IPS DF 6.9 (cell line): ENCODE data around the gene DYNC1H1.
"Not testable (repeated sequence)": the region's sequence is repeated elsewhere in the genome, so short reads cannot be mapped to it uniquely, and the experiment has no call there.

Experiments
- DNase-seq: peaks from one replicate; pipeline ENCODE4 v3.0.0-alpha.2; 2013; ENCODE audit warnings: low read depth, low spot score
- H3K27ac ChIP-seq: one replicate; pipeline ENCODE4 v1.5.1; 2013; ENCODE audit warnings: low read length, control low read depth
- H3K27me3 ChIP-seq: 2 replicates; pipeline ENCODE4 v1.6.1; 2013; ENCODE audit warnings: mild to moderate bottlenecking, low read length; ENCODE audit not compliant: control insufficient read depth, insufficient read depth
- H3K36me3 ChIP-seq: 2 replicates; pipeline ENCODE4 v1.6.1; 2013; ENCODE audit warnings: low read length; ENCODE audit not compliant: control insufficient read depth, insufficient read depth
- H3K4me1 ChIP-seq: 2 replicates; pipeline ENCODE4 v1.6.1; 2013; ENCODE audit warnings: low read length; ENCODE audit not compliant: control insufficient read depth, insufficient read depth
- H3K4me3 ChIP-seq: 2 replicates; pipeline ENCODE4 v1.5.1; 2013; ENCODE audit warnings: mild to moderate bottlenecking, low read length
- H3K9me3 ChIP-seq: 2 replicates; pipeline ENCODE4 v1.6.1; 2013; ENCODE audit warnings: low read length, inconsistent platforms; ENCODE audit not compliant: control insufficient read depth, insufficient read depth
- WGBS: extraction: QIAGEN DNeasy Blood & Tissue Kit; methylation state at CpG from one replicate; pipeline ENCODE4 v1.1.7; 2013; ENCODE audit warnings: mixed read lengths, missing lambda C conversion rate; ENCODE audit not compliant: insufficient read length, insufficient coverage; 5-methylcytosine and 5-hydroxymethylcytosine counted together

The DYNC1H1 gene

GRCh38 chr14:101963656-101964296, 597 bp upstream of the DYNC1H1 start:
- H3K4me3 ChIP-seq: peak overlapping the region; percentile 7; the same call in 1 of the 2 replicates
- no peaks in the 10 kb centered on the region for H3K4me1 ChIP-seq
- no peaks in the 10 kb centered on the region for H3K9me3 ChIP-seq
- WGBS: no CpG with 5 or more reads among the region's 20 CpGs
- DNase-seq: no peak
- peaks cover 3% of the 10 kb centered on the region; the same call in 1 of the 2 replicates for H3K27me3 ChIP-seq
- no peak overlapping the region for H3K27ac ChIP-seq
- no peaks in the 10 kb centered on the region for H3K36me3 ChIP-seq

DNA sequence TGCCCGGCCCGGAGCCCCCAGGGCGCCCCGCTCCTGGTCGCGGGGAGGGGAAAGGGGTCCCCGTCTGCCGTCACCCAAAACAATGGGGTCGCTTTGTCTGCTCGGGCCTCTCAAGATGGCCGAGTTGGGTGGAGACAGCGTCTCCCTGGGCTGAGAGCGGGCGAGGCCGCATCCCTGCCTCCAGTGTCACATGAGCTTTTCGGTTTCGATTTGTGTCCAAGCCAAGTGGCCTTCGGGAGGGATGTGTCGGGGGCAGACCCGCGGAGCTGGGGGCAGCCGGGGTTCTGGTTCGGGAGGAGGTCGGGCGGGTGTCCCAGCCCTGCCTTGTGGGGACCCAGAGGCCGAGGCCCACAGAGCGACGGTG, 790 bp downstream of the DYNC1H1 start:
- Histone ChIP-seq H3K27me3 (peaks cover 3% of the 10 kb centered on the region; the same call in 1 of the 2 replicates), H3K27ac (no peak overlapping the region), H3K9me3 (no peaks in the 10 kb centered on the region), H3K36me3 (no peaks in the 10 kb centered on the region), H3K4me3 (peak overlapping the region; percentile 89; the same call in 1 of the 2 replicates), H3K4me1 (no peaks in the 10 kb centered on the region)
- no peak for DNase-seq
- no CpG with 5 or more reads among the region's 28 CpGs for WGBS

GRCh38 chr14:101965770-101966722, 1.7 kb downstream of the DYNC1H1 start:
- Histone ChIP-seq H3K36me3 (no peaks in the 10 kb centered on the region), H3K9me3 (no peaks in the 10 kb centered on the region), H3K4me3 (peak overlapping the region; percentile 89; the same call in 1 of the 2 replicates), H3K27ac (no peak overlapping the region), H3K4me1 (no peaks in the 10 kb centered on the region), H3K27me3 (peaks cover 3% of the 10 kb centered on the region; the same call in 1 of the 2 replicates)
- WGBS: no CpG with 5 or more reads among the region's 5 CpGs
- no peak for DNase-seq

GRCh38 chr14:101966742-101967141, 2.4 kb downstream of the DYNC1H1 start:
- H3K27ac ChIP-seq: no peak overlapping the region
- DNase-seq: no peak
- H3K27me3 ChIP-seq: peaks cover 2% of the 10 kb centered on the region; the same call in 1 of the 2 replicates
- no CpG with 5 or more reads among the region's 2 CpGs for WGBS
- no peaks in the 10 kb centered on the region for H3K36me3 ChIP-seq
- H3K9me3 ChIP-seq: no peaks in the 10 kb centered on the region
- H3K4me3 ChIP-seq: no peak overlapping the region
- H3K4me1 ChIP-seq: no peaks in the 10 kb centered on the region

DNA sequence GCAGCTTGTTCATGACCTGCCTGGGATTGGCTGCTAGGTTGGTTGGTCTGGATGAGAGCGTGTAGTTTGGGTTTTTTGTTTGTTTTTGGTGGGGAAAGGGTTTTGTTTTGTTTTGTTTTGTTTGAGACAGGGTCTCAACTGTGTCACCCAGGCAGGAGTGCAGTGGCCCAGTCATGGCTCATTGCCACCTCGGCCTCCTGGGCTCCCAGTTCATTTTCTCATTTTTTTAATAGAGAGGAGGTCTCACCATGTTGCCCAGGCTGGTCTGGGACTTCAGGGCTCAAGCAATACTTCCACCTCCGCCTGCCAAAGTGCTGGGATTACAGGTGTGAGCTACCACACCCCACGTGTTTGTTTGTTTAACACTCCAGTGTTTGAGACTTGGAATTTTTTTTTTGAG, 3.8 kb downstream of the DYNC1H1 start:
- no peak overlapping the region for H3K4me3 ChIP-seq
- WGBS: 100% methylated on average over 1 of the region's 4 CpGs
- H3K27ac ChIP-seq: no peak overlapping the region

DNA sequence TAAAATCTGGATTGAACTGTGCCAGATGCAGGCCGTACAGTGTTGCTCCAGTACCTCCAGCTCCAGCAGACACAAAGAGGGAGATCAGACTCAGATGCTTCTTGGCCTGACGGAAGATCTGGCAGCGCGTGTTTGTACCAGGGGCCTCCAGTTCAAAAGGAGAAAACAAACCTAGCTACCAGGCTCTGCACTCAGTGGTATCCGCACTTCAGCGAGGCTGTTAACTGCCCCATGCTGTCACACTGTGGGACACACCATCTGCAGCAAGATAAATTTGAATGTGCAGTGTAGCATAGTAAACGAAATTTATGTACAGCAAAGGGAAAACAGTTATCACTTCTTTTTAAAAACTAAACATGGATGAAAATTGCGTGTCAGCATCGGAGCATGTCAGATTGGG, 5.1 kb downstream of the DYNC1H1 start:
- H3K4me1 ChIP-seq: no peaks in the 10 kb centered on the region
- H3K9me3 ChIP-seq: no peaks in the 10 kb centered on the region
- H3K4me3 ChIP-seq: no peak overlapping the region
- no peaks in the 10 kb centered on the region for H3K27me3 ChIP-seq
- WGBS: no CpG with 5 or more reads among the region's 9 CpGs
- DNase-seq: no peak
- H3K27ac ChIP-seq: no peak overlapping the region
- H3K36me3 ChIP-seq: no peaks in the 10 kb centered on the region

More for the DNA sequence above, 3.8 kb downstream of the DYNC1H1 start:
- Histone ChIP-seq H3K36me3 (no peaks in the 10 kb centered on the region), H3K9me3 (no peaks in the 10 kb centered on the region), H3K27me3 (no peaks in the 10 kb centered on the region), H3K4me1 (no peaks in the 10 kb centered on the region)
- no peak for DNase-seq

DNA sequence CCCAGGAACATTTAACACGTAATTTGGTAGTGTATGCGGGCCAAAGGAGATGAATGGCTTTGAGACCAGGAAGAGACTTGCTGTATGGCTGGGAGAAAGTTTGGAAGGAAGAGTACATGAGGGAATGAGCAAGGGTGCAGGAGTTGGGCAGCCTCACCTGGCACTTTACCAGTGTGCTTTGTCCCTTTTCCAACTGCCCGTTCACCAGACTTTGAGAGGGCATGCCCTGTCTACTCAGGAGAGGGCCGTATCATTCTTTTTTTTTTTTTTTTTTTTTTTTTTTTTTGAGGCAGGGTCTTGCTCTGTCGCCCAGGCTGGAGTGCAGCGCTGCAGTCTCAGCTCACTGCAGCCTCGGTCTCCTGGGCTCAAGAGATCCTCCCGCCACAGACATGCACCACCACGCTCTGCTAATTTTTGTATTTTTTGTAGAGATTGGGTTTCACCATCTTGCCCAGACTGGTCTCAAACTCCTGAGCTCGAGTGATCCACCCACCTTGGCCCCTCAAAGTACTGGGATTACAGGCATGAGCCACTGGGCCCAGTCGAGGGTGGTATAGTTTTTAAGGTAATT, 6.5 kb downstream of the DYNC1H1 start:
- WGBS: no CpG with 5 or more reads among the region's 11 CpGs
- Histone ChIP-seq H3K27me3 (no peaks in the 10 kb centered on the region), H3K4me3 (no peak overlapping the region), H3K27ac (no peak overlapping the region), H3K36me3 (no peaks in the 10 kb centered on the region), H3K4me1 (no peaks in the 10 kb centered on the region), H3K9me3 (no peaks in the 10 kb centered on the region)
- no peak for DNase-seq

DNA sequence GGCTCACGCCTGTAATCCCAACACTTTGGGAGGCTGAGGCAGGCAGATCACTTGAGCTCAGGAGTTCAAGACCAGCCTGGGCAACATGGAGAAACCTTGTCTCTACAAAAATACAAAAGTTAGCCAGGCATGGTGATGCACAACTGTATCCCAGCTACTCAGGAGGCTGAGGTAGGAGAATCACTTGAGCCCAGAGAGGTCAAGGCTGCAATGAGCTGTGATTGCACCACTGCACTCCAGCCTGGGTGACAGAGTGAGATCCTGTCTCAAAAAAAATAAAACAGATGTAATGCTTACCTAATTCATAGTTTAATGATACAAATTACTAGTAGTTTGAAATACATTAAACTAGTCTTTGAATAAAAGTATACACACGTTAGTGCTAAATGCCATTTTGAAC, 7.1 kb downstream of the DYNC1H1 start:
- H3K36me3 ChIP-seq, H3K27me3 ChIP-seq, H3K4me1 ChIP-seq, H3K27ac ChIP-seq, H3K9me3 ChIP-seq, H3K4me3 ChIP-seq, DNase-seq: not testable (repeated sequence)
- no CpG with 5 or more reads among the region's 2 CpGs for WGBS

DNA sequence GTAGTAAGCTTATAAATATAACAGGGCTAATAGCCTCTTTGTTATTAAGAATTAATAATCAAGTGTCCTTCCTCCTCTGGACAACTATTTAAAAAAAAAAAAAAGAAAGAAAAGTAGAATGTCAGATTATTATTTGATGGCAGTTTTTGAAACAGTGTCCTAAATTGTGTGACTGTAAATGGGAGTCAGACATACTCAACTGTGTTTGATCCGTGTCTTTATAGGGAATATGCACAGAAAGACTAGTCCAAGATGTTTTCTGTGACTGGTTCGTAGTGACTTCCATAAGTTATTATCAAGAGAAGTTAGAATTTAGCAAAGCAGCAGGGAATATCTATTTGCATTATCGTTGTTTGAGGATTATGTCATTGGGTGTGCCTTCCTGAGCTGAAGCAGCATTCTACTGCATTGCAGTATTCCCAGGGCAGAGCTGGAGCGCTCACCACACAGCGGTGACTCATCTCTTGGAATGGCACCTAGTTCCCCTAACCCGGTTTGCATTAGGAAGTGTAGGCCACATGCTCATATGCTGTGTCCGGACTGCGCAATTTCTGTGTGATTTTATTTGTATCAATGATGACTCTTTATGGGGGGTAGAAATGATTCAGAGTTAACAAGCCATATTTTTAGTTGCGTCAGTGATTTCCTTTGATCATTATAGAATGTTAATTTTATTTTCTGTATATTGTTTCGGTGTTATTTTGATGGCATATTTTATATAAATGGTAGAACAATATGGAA, 7.9 kb downstream of the DYNC1H1 start:
- Histone ChIP-seq H3K4me3 (no peak overlapping the region), H3K9me3 (no peaks in the 10 kb centered on the region), H3K27me3 (no peaks in the 10 kb centered on the region), H3K4me1 (no peaks in the 10 kb centered on the region), H3K27ac (no peak overlapping the region), H3K36me3 (no peaks in the 10 kb centered on the region)
- WGBS: 100% methylated on average over 1 of the region's 10 CpGs
- DNase-seq: no peak

DNA sequence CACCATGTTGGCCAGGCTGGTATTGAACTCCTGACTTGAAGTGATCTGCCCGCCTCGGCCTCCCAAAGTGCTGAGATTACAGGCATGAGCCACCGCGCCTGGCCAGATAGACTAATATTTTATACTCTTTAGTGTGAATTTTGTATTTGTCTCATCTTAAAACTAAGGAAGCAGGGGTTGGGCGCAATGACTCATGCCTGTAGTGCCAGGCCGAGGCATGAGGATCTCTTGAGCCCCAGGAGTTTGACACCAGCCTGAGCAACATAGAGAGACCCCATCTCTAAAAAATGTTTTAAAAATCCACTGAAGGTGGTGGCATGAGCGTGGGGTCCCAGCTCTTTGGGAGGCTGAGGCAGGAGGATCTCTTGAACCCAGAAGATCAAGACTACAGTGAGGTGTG, 9.0 kb downstream of the DYNC1H1 start:
- Histone ChIP-seq H3K36me3 (no peaks in the 10 kb centered on the region; the same call in 1 of the 2 replicates), H3K9me3 (no peaks in the 10 kb centered on the region), H3K4me1 (no peaks in the 10 kb centered on the region), H3K27ac (no peak overlapping the region), H3K4me3 (no peak overlapping the region), H3K27me3 (no peaks in the 10 kb centered on the region)
- no CpG with 5 or more reads among the region's 7 CpGs for WGBS
- DNase-seq: no peak
